ENCODE data around the gene MTURN. TPM values are rescaled to one million over a fixed set of nuclear protein-coding genes. Genes with fewer than 3 reads are reported as not detected.

The MTURN gene
- total RNA-seq, 1 donor from 2014 or later, result 74.6 TPM

DNA sequence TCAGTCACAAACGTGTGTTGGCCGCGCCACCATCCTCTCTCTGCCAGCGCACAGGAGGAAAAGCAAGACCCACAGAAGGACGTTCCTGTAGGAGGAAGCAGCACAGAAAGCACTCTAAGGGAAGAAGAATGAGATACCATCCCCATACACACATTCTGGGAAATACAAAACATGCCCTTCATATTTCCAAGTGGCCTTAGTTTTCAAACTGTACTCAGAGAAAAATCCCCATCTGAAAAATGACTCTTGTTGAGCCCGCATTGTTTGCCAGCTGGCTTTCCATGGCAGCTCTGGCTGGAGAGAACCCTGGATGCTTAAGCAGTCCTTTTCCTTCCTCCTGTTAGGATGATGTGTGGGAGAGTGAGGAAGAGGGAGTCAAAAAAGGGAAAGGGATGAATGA lies 33.1 kb downstream of the MTURN start:
- Histone ChIP-seq H3K9ac (ENCODE audit: low read depth in 1 of 3, low read length in 3 of 3) (no peak overlapping the region), H3K27me3 (ENCODE audit: control insufficient read depth in 3 of 3, insufficient read depth in 3 of 3, low read length in 3 of 3) (no peaks in the 10 kb centered on the region), H3K4me1 (ENCODE audit: control insufficient read depth in 3 of 3, insufficient read depth in 3 of 3, low read length in 3 of 3) (peaks cover 19 to 61% (median 28%) of the 10 kb centered on the region in 3 donors), H3K36me3 (ENCODE audit: control insufficient read depth in 3 of 3, insufficient read depth in 3 of 3, low read length in 3 of 3) (no peaks in the 10 kb centered on the region), H3K27ac (ENCODE audit: low read depth, low read length) (no peak overlapping the region), H3K9me3 (ENCODE audit: control insufficient read depth in 3 of 3, low read length in 3 of 3) (no peaks in the 10 kb centered on the region), H3K4me3 (ENCODE audit: low read length in 3 of 3) (no peak overlapping the region)

DNA sequence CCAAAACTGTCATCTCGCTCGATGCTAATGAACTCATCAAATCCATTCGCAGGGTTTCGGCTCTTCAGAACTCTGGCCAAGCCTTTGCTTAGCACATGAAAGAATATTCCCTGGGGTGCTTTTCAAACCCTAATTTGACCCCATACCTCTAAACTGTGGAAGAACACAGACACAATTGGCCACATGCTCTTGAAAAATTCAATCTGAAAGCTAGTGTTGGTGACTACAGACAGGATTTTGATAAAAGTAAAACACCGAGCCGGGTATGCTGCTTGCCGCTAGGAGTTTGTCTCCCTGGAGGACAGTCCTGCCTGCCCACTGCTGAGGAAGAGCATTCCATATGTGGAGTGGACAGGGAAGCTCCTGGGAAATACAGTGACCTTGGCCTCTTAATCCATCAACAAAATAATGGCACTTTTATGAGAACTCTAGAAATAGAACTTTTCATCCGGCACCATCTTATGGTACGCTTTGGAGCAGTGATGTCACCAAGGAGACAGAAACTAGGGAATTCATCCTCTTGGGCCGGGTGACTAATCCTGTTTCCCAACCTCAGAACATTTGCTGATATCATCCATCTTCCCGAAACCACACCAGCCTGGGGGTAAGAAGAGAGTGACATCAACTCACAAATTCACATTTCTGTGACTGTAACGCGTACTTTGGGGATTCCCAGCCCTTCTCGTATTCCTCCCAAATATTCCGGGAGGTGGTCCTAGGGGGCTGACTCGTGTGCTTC lies 34.2 kb downstream of the MTURN start:
- Histone ChIP-seq H3K9me3 (ENCODE audit: control insufficient read depth in 3 of 3, low read length in 3 of 3) (no peaks in the 10 kb centered on the region), H3K36me3 (ENCODE audit: control insufficient read depth in 3 of 3, insufficient read depth in 3 of 3, low read length in 3 of 3) (no peaks in the 10 kb centered on the region), H3K9ac (ENCODE audit: low read depth in 1 of 3, low read length in 3 of 3) (no peak overlapping the region), H3K27me3 (ENCODE audit: control insufficient read depth in 3 of 3, insufficient read depth in 3 of 3, low read length in 3 of 3) (no peaks in the 10 kb centered on the region), H3K4me1 (ENCODE audit: control insufficient read depth in 3 of 3, insufficient read depth in 3 of 3, low read length in 3 of 3) (peaks cover 30 to 61% (median 36%) of the 10 kb centered on the region in 3 donors), H3K4me3 (ENCODE audit: low read length in 3 of 3) (no peak overlapping the region), H3K27ac (ENCODE audit: low read depth, low read length) (peak overlapping the region; percentile 54)

DNA sequence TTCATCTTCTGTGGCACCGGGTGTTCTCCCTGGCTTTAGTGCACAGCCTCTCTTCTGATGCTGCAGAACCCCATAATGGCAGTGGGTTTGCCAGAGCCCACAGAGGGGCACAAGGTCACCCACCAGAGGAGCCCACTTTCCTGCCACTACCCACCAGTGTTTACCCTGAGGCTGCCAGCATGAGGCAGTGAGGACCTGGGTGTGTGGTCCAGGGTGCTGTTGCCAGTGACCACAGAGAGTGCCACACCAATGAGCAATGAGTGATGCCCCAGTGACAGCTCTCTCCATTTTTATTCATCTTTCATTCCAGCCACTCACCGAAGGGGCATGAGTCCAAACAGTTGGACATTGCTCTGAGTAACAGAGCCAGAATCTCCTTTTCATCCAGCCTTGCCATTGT lies 34.8 kb downstream of the MTURN start:
- Histone ChIP-seq H3K4me3 (ENCODE audit: low read length in 3 of 3) (no peak overlapping the region), H3K9ac (ENCODE audit: low read depth in 1 of 3, low read length in 3 of 3) (no peak overlapping the region), H3K4me1 (ENCODE audit: control insufficient read depth in 3 of 3, insufficient read depth in 3 of 3, low read length in 3 of 3) (peaks cover 36 to 64% (median 42%) of the 10 kb centered on the region in 3 donors), H3K9me3 (ENCODE audit: control insufficient read depth in 3 of 3, low read length in 3 of 3) (no peaks in the 10 kb centered on the region), H3K27ac (ENCODE audit: low read depth, low read length) (peak overlapping the region; percentile 54), H3K27me3 (ENCODE audit: control insufficient read depth in 3 of 3, insufficient read depth in 3 of 3, low read length in 3 of 3) (no peaks in the 10 kb centered on the region), H3K36me3 (ENCODE audit: control insufficient read depth in 3 of 3, insufficient read depth in 3 of 3, low read length in 3 of 3) (no peaks in the 10 kb centered on the region)

DNA sequence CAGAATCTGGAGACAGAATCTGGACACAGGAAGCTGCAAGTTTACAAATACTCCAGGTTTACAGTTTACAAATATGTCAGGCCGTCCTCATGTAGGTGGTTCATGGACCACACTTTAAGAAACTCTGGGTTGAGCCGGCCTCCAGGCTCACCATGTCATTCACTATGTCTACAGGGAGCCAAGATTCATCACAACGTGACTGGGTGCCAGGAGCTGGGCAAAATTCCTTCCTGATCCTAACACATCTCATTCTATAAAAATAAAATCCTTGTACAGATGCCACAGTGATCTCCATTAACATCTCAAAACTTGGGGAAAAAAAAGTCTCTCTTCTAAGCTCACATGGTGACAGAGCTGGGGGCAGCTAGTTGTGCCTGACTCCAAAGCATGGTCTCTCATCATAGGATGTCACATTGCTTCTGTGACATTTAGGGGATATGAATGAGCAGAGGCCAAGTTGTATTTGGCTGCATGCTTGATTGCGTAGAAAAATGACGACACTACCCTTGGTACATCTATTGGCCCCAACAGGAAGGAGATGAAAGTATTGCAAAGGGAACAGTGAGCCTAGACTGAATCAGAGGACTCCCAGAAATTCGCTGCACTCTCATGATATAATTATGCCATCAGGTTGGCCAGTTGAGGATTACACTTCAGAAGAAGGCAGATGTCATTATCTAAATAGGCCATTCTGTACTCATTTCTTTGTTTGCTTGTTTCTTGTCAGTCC lies 35.9 kb downstream of the MTURN start:
- Histone ChIP-seq H3K9ac (ENCODE audit: low read depth in 1 of 3, low read length in 3 of 3) (no peak overlapping the region), H3K9me3 (ENCODE audit: control insufficient read depth in 3 of 3, low read length in 3 of 3) (no peaks in the 10 kb centered on the region), H3K27me3 (ENCODE audit: control insufficient read depth in 3 of 3, insufficient read depth in 3 of 3, low read length in 3 of 3) (no peaks in the 10 kb centered on the region), H3K4me1 (ENCODE audit: control insufficient read depth in 3 of 3, insufficient read depth in 3 of 3, low read length in 3 of 3) (peaks cover 46 to 68% (median 47%) of the 10 kb centered on the region in 3 donors), H3K27ac (ENCODE audit: low read depth, low read length) (no peak overlapping the region), H3K4me3 (ENCODE audit: low read length in 3 of 3) (no peak overlapping the region), H3K36me3 (ENCODE audit: control insufficient read depth in 3 of 3, insufficient read depth in 3 of 3, low read length in 3 of 3) (no peaks in the 10 kb centered on the region)

DNA sequence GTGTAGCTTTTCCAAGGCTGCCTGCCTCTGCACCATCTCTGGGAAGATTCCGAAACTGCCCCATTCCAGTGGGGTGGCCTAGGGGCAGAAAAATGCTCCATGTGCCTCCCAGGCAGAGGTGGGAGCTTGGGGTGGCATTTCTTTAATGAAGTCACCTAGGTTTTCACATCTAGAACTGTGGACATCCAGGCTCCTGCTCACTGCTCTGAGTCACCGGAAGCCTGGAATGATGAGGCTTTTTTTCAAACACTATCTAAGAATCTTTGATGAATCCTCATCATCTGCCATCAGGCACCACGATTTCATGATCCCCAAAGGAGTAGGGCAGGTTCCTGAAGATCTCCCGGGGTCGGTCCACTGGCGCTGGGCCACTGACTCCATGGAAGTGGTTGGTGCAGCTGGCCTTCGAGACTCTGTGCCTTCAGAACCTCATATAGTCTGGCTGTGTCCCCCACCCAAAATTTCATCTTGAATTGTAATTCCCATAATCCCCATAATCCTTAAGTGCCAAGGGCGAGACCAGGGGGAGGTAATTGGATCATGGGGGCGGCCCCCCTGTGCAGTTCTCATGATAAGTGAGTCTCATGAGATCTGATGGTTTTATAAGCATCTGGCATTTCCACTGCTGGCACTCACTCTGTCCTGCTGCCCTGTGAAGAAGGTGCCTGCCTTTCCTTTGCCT lies 37.1 kb downstream of the MTURN start:
- peak overlapping the region; percentile 87 for H3K27ac ChIP-seq (ENCODE audit: low read depth, low read length)
- no peaks in the 10 kb centered on the region for H3K27me3 ChIP-seq (ENCODE audit: control insufficient read depth in 3 of 3, insufficient read depth in 3 of 3, low read length in 3 of 3)
- no peak overlapping the region for H3K4me3 ChIP-seq (ENCODE audit: low read length in 3 of 3)
- H3K9ac ChIP-seq (ENCODE audit: low read depth in 1 of 3, low read length in 3 of 3), result peak overlapping the region in 1 of 3 donors; percentile 65
- no peaks in the 10 kb centered on the region for H3K9me3 ChIP-seq (ENCODE audit: control insufficient read depth in 3 of 3, low read length in 3 of 3)
- peaks cover 55 to 80% (median 59%) of the 10 kb centered on the region in 3 donors for H3K4me1 ChIP-seq (ENCODE audit: control insufficient read depth in 3 of 3, insufficient read depth in 3 of 3, low read length in 3 of 3)
- no peaks in the 10 kb centered on the region for H3K36me3 ChIP-seq (ENCODE audit: control insufficient read depth in 3 of 3, insufficient read depth in 3 of 3, low read length in 3 of 3)

DNA sequence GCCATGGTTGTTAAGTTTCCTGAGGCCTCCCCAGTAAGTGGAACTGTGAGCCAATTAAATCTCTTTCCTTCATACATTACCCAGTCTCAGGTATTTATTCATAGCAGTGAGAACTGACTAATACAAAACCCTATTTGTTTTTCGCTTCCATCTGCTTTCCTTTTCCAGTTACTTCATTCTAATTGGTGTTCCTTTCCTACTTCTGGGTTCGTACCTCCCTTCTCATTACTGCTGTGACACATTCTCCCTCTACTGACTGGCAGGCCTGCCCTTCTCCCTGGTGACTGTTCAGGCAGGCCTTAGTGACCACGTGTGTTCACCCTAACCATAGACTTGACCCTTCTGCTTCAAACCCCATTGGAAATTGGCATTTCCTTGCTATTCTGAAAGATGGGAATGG lies 37.7 kb downstream of the MTURN start:
- H3K9me3 ChIP-seq (ENCODE audit: control insufficient read depth in 3 of 3, low read length in 3 of 3), result no peaks in the 10 kb centered on the region
- no peaks in the 10 kb centered on the region for H3K27me3 ChIP-seq (ENCODE audit: control insufficient read depth in 3 of 3, insufficient read depth in 3 of 3, low read length in 3 of 3)
- peak overlapping the region; percentile 87 for H3K27ac ChIP-seq (ENCODE audit: low read depth, low read length)
- H3K36me3 ChIP-seq (ENCODE audit: control insufficient read depth in 3 of 3, insufficient read depth in 3 of 3, low read length in 3 of 3), result no peaks in the 10 kb centered on the region
- H3K9ac ChIP-seq (ENCODE audit: low read depth in 1 of 3, low read length in 3 of 3), result peak overlapping the region in 2 of 3 donors; percentile 59 to 65
- H3K4me3 ChIP-seq (ENCODE audit: low read length in 3 of 3), result no peak overlapping the region
- H3K4me1 ChIP-seq (ENCODE audit: control insufficient read depth in 3 of 3, insufficient read depth in 3 of 3, low read length in 3 of 3), result peaks cover 60 to 86% (median 62%) of the 10 kb centered on the region in 3 donors

DNA sequence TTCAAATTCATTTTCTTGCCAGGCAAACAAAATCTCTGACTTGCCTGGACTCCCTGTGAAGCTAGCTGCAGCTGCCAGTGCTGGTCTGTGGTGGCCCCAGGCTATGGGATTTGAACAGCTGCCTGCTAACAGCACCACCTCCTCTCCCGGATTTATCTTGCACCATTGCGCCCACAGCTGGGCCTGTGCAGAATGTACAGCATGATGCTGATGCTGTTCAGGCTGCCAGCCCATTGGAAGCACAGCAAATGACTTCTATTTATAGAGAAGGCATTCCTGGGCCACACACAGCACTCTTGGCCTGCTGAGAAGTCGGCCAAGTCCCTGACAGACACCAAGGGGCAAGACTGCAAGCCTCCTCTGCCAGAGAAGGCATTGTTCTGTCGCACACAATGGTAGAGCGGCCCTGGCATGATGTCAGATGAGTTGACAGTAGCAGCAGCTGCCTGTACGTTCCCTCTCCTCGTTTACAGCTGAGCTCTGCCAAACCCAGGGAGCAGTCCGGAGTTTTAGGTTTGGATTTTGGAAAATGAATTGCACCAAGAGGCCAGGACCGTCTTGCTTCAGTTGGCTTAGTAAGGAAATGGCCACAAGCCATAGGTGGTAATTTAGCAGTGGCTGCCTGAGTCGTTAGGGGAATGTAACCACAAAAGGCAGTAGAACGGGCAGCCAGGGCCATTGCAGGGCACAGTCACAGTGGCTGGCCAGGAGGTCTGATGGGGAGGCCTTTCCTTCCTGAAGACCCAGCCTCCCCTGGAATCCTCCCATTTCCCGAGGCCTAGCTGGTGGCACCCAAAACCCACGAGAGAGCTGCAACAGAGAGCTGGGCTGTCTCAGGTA lies 38.5 kb downstream of the MTURN start:
- Histone ChIP-seq H3K4me1 (ENCODE audit: control insufficient read depth in 3 of 3, insufficient read depth in 3 of 3, low read length in 3 of 3) (peaks cover 67 to 93% (median 67%) of the 10 kb centered on the region in 3 donors), H3K9me3 (ENCODE audit: control insufficient read depth in 3 of 3, low read length in 3 of 3) (no peaks in the 10 kb centered on the region), H3K27me3 (ENCODE audit: control insufficient read depth in 3 of 3, insufficient read depth in 3 of 3, low read length in 3 of 3) (no peaks in the 10 kb centered on the region), H3K36me3 (ENCODE audit: control insufficient read depth in 3 of 3, insufficient read depth in 3 of 3, low read length in 3 of 3) (no peaks in the 10 kb centered on the region), H3K9ac (ENCODE audit: low read depth in 1 of 3, low read length in 3 of 3) (peak overlapping the region; percentile 71 to 80 (median 73)), H3K27ac (ENCODE audit: low read depth, low read length) (peak overlapping the region; percentile 87), H3K4me3 (ENCODE audit: low read length in 3 of 3) (peak overlapping the region; percentile 41 to 68 (median 49))

DNA sequence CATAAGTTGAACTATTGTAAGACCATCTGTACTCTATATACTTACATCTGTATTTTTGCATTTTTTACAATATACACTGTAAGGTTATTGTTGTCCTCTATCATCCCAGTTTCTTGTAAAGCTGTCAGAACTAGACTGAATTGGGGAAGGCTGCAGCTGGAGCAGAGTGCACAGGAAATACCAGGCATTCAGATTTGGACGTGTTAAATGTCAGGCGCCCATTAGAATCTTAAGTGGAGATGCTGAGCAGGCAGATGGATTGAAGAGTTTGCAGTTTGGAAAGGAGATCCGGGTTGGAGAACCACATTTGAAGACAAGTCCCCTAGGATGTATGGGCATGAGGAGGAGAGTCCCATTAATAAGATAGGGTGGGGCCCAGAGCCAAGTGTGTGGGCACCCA lies 40.4 kb downstream of the MTURN start:
- H3K36me3 ChIP-seq (ENCODE audit: control insufficient read depth in 3 of 3, insufficient read depth in 3 of 3, low read length in 3 of 3), result no peaks in the 10 kb centered on the region
- H3K27ac ChIP-seq (ENCODE audit: low read depth, low read length), result peak overlapping the region; percentile 87
- H3K27me3 ChIP-seq (ENCODE audit: control insufficient read depth in 3 of 3, insufficient read depth in 3 of 3, low read length in 3 of 3), result no peaks in the 10 kb centered on the region
- H3K4me3 ChIP-seq (ENCODE audit: low read length in 3 of 3), result no peak overlapping the region
- H3K4me1 ChIP-seq (ENCODE audit: control insufficient read depth in 3 of 3, insufficient read depth in 3 of 3, low read length in 3 of 3), result peaks cover 63 to 87% (median 67%) of the 10 kb centered on the region in 3 donors
- H3K9me3 ChIP-seq (ENCODE audit: control insufficient read depth in 3 of 3, low read length in 3 of 3), result no peaks in the 10 kb centered on the region
- H3K9ac ChIP-seq (ENCODE audit: low read depth in 1 of 3, low read length in 3 of 3), result peak overlapping the region in 1 of 3 donors; percentile 23

DNA sequence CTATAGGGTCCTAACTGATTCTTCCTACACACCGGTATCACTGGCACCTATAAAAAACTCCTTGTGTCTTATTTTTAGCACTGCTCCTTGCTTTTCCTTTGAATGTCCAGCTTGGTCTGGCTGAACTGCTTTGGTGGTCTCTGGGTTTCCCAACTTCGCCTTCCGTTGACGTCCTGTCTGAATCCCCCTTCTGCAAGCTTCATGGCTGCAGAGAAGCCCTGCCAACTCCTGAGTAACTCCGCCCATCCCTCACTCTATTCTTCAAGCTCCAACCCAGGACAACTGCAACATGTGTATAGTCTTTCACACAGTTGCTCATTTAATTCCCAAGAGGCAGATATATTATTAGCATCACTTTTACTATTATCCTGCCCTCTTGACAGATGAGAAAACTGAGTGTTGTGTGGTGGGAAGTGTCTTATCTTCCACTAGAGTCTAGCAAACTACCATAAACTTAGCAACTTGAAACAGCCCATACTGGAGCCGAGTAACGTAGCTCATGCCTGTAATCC lies 40.9 kb downstream of the MTURN start:
- Histone ChIP-seq H3K9ac (ENCODE audit: low read depth in 1 of 3, low read length in 3 of 3) (no peak overlapping the region), H3K9me3 (ENCODE audit: control insufficient read depth in 3 of 3, low read length in 3 of 3) (no peaks in the 10 kb centered on the region), H3K27me3 (ENCODE audit: control insufficient read depth in 3 of 3, insufficient read depth in 3 of 3, low read length in 3 of 3) (no peaks in the 10 kb centered on the region), H3K27ac (ENCODE audit: low read depth, low read length) (no peak overlapping the region), H3K4me3 (ENCODE audit: low read length in 3 of 3) (no peak overlapping the region), H3K4me1 (ENCODE audit: control insufficient read depth in 3 of 3, insufficient read depth in 3 of 3, low read length in 3 of 3) (peaks cover 61 to 83% (median 65%) of the 10 kb centered on the region in 3 donors), H3K36me3 (ENCODE audit: control insufficient read depth in 3 of 3, insufficient read depth in 3 of 3, low read length in 3 of 3) (no peaks in the 10 kb centered on the region)

All from skeletal muscle tissue (tissue), 4 donors.